HG02840 (cell line): ENCODE measurements around the gene ZFAND2A.
A peak's percentile ranks its signal among the peaks of the same experiment; 100 is the strongest.
"Not testable (repeated sequence)": the region's sequence is repeated elsewhere in the genome, so short reads cannot be mapped to it uniquely, and the experiment has no call there.

Source experiments
- ATAC-seq: cut with Tn5 transposase; IDR thresholded peaks from one replicate; pipeline ENCODE4 v1.9.1; 2021; ENCODE audit warnings: mild to moderate bottlenecking, moderate library complexity, moderate number of reproducible peaks; ENCODE audit not compliant: unreplicated experiment, low FRiP score

Gene ZFAND2A

DNA sequence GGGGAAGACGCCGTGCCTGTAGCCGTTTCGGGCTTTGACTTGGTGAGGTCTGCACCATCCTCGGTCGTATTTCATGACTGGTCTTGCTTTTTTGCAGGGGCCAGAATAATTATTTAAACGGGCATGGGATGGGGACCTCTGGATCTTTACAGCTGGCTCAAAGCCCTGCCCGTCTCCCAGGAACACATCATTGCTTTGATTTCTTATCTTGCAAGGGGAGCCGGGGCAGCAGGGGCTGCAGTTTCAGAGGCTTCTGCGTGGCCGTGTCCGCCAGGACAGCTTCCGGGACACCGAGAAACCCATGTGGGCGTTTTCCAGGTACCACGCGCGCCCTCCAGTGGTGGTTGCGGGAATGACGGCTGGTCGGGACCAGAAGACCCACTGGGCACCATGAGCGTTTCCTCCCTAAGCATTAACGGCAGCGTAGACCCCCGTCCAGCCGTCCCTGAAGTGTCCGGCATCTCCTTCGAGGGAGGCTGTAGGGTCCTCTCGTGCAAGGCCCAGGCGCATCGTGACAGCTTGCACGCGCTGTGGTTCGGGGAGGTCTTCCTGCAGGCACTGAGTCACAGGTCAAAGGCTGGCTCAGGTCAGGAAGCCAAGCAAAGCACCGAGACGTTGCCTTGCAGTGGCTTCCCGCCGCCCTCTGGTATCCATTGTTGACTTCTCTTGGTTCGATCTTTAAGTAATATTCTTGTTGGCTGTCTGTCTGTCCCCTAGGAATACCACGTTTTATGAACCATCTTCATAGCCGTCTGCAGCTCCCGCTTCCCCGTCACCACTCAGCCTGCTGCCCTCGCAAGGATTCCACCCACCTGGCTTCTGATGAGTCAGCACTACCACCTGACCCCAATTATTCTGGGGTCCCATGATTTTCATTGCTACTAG is 16.2 kb upstream of the ZFAND2A start:
- ATAC-seq, result no peak

DNA sequence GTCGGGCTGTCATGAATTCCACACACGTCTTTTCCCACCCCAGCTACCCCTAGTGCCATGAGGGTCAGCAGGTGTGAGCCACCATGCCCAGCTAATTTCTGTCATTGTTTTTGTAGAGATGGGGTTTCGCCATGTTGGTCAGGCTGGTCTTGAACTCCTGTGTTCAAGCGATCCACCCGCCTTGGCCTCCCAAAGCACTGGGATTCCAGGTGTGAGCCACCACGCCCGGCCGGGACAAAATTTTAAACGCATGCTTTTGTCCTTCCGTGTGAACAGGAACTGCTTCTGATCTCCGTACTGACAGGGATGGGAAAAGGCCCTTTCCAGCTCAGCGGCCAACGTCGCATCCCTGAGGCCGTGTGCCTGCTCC is 15.6 kb upstream of the ZFAND2A start:
- ATAC-seq, result no peak

DNA sequence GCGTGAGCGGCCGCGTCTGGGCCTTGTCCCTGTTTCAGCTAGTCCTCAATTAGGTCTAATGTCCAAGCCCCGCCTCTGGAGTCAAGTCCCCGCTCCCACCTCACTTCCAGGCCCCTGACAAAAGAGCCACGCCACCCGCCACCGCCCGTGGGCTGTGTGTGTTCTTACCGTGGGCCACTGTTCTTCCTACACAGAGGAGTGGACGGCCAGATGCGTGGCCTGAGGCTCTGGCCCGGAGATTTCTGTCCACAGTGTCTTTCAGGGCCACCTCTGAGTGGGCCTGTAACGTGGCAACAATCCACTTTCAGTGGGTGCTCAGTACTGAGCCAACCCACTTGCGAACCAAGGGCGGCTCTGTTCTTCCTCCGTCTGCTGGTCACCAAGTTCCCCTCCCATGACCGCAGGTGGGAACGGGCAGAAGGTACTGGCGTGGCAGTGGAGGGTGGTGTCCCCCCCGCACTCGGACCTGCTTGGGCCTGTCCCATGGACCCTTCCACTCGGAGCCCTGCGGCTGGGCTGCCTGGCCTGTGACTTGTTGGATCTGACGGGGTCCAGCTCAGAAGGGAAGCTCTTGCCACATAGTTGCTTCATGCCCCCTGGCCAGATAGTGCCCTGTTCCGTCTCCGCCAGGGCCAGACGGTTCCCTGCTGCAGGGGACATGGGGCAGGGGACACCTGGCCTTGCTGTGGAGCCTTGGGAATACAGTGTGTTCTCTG is 15.0 kb upstream of the ZFAND2A start:
- ATAC-seq, result no peak

- no peak for ATAC-seq
These were observed 14.0 kb upstream of the ZFAND2A start for GRCh38 chr7:1174002-1174401.

GRCh38 chr7:1172666-1173523 is 12.9 kb upstream of the ZFAND2A start:
- ATAC-seq, result no peak

- not testable (repeated sequence) for ATAC-seq
These were observed 11.5 kb upstream of the ZFAND2A start for GRCh38 chr7:1171516-1171915.

GRCh38 chr7:1170741-1171501 is 10.9 kb upstream of the ZFAND2A start:
- no peak for ATAC-seq

GRCh38 chr7:1169409-1170368 is 9.7 kb upstream of the ZFAND2A start:
- ATAC-seq, result peak; percentile 89

DNA sequence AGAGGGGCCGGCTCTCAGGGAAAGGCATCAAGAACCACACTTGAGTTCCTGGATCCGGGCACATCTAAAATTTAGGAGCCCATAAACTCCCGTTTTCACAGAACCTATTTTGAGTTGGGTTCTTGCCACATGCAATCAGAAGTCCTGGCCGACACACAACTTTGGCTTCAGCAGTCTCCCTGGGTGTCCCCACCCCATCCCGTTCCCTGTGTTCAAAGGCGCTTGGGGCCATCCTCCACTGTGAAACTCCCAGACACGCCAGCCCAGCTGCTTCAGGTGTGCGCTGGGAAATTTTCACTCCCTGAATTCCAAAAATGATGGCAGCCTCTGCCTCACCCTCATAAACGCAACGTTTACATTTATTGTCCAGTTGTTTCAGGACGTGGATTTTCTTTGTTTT is 8.4 kb upstream of the ZFAND2A start:
- ATAC-seq, result no peak

- ATAC-seq, result no peak
These were observed 4.4 kb upstream of the ZFAND2A start for GRCh38 chr7:1164436-1164835.

DNA sequence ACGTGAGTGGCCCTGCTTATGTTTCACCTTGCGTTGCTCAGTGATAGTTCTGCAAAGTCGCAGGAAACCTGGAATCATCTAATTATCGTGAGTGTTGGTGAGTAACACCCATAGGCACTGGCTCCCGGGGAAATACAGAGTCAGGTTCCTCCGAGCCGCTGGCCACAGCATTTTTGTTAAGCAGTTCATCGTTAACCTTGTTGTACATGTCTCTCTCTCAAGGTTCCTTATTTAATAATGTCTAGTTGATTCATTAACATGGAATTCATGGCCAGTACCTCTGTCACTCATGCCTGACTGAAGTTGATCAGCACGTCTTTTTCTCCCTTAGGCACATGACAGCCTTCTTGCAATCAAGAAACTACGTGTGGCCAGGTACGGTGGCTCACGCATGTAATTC is 3.1 kb upstream of the ZFAND2A start:
- ATAC-seq, result no peak

DNA sequence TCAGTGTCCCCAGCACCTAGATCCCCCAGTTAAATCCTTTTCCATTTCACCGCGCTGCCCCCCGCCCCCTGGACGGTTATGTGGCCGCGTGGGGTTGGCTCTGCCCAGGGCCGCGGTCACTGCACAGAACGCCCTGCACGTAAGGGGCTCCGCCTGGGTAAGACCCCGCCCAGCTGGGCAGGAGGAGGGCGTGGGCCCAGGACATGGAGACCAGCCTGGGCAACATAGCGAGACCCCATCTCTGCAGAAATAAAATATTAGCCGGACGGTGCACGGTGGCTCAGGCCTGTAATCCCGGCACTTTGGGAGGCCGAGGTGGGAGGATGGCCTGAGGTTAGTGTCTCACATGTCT is 650 bp upstream of the ZFAND2A start:
- no peak for ATAC-seq

DNA sequence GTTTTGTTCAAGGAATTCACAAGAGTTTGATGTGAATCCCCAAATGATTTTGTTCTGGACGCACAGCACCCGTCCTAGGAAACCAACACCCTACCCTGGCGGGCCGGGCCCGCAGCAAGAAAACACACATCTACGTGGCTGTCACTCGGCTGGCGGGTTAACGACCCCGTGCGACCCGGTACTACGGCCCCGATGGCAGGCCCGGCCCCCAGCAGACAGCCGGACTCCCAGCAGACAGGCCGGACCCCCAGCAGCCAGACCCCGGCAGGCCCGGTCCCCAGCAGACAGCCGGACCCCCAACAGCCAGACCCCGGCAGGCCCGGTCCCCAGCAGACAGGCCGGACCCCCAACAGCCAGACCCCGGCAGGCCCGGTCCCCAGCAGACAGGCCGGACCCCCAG is 765 bp downstream of the ZFAND2A start:
- ATAC-seq, result not testable (repeated sequence)

DNA sequence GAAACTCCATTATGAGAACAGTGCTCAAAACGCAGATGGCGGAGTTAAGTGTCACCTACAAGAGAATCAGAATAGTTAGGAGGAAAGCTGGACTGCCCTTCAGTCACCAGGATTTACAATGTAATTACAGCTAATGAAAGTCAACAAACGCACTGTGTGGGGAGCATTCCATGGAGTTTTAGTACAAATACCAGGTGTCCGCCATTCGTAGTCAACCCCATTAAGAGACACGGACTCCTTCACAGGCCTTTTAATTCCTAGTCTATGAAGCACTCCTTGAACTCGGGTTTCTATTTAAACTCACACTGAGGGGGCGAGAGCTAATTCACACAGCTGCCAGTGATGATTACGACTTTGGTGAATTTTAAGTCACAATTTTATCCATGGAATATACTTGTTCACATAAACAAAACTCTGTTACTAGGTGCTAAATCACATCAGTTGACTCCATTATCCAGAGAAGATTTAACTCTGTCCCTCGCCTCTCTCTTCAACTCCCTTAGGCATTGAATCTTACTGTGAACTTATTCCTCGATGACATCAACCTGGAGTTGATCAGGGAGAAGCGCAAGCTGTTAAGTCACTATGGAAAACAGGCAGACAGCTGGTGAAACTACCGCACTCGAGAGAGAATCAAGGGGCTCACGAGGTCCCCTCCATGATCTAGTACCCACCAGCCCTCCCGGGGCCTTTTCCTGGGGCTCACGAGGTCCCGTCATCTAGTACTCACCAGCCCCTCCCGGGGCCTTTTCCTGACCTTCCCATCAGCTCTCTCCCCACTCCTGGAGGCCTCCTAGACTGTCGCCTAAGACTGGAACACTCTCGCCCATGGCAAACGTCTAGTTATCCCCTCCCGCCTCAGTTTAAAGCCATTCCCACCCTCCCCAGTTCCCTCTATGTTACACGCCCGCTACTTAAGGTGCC is 1.5 kb downstream of the ZFAND2A start:
- no peak for ATAC-seq

GRCh38 chr7:1156782-1157535 is 3.0 kb downstream of the ZFAND2A start:
- ATAC-seq, result no peak

DNA sequence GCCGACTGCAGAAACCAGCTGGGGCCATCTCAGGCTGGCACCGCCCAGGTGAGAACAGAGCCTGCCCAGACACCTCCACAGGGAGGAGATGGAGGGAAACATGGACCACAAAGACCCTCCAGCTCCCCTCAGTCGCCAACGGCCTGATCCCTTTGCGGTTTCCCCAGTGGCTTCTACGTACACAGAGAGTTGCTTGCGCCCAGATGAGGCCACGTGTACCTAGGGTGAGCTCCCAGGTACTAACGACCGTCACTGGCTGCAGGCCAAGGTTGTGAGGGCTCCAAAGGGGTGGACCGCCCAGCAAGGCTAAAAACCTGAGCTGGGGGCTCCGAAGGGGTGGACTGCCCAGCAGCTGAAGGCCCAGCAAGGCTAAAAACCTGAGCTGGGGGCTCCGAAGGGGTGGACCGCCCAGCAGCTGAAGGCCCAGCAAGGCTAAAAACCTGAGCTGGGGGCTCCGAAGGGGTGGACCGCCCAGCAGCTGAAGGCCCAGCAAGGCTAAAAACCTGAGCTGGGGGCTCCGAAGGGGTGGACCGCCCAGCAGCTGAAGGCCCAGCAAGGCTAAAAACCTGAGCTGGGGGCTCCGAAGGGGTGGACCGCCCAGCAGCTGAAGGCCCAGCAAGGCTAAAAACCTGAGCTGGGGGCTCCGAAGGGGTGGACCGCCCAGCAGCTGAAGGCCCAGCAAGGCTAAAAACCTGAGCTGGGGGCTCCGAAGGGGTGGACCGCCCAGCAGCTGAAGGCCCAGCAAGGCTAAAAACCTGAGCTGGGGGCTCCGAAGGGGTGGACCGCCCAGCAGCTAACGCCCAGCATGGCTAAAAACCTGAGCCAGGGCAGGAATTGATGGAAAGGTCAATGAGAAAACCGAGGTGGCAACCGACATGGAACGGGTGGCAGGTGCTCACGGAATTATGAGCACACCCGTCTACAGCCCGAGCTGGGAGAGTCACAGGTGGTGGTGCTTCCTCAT is 3.9 kb downstream of the ZFAND2A start:
- ATAC-seq, result not testable (repeated sequence)
